NK-92 treated with Interleukin-12 subunit alpha and Interleukin-12 subunit beta, amount 100 ng/mL, for 24 hours (cell line): ENCODE measurements around the gene MYO9B.

Experiments
- DNase-seq: peaks from one replicate; lab custom pipeline; 2025; lab: John Stamatoyannopoulos, UW

The MYO9B gene

GRCh38 chr19:17214508-17215126 lies 139.0 kb downstream of the MYO9B start:
- DNase-seq = no peak

- DNase-seq = peak; percentile 77
Measured at GRCh38 chr19:17215127-17215971, 139.8 kb downstream of the MYO9B start, which contains the start of gene USE1. Gene USE1, plus strand, starts transcription at chr19:17215357. Its CDS starts 49 bp downstream, at chr19:17215406.

- DNase-seq = no peak
Measured at GRCh38 chr19:17216058-17216670, 140.6 kb downstream of the MYO9B start.

- DNase-seq = no peak
Measured at GRCh38 chr19:17219286-17219685, 143.7 kb downstream of the MYO9B start.

- no peak for DNase-seq
Measured at GRCh38 chr19:17220207-17220758, 144.7 kb downstream of the MYO9B start.

GRCh38 chr19:17225053-17225452 lies 149.5 kb downstream of the MYO9B start:
- no peak for DNase-seq

GRCh38 chr19:17226002-17226933 lies 150.7 kb downstream of the MYO9B start, which contains the start of gene OCEL1:
Gene OCEL1, plus strand, starts transcription at chr19:17226226. Its CDS starts 22 bp downstream, at chr19:17226248.
- peak; percentile 98 for DNase-seq

GRCh38 chr19:17227798-17228367 lies 152.3 kb downstream of the MYO9B start:
- no peak for DNase-seq

GRCh38 chr19:17229890-17230289 lies 154.3 kb downstream of the MYO9B start:
- no peak for DNase-seq

- DNase-seq = no peak
Measured at GRCh38 chr19:17232258-17232657, 156.7 kb downstream of the MYO9B start.

GRCh38 chr19:17234911-17235299 lies 159.3 kb downstream of the MYO9B start:
- DNase-seq = no peak

GRCh38 chr19:17235300-17235970 lies 159.9 kb downstream of the MYO9B start:
- no peak for DNase-seq

GRCh38 chr19:17235971-17236777 lies 160.6 kb downstream of the MYO9B start:
- DNase-seq = no peak

GRCh38 chr19:17236811-17237543 lies 161.4 kb downstream of the MYO9B start:
- DNase-seq = no peak

- DNase-seq = no peak
Measured at GRCh38 chr19:17237747-17238706, 162.4 kb downstream of the MYO9B start.

GRCh38 chr19:17240062-17240752 lies 164.6 kb downstream of the MYO9B start:
- DNase-seq = no peak

- DNase-seq = no peak
Measured at GRCh38 chr19:17240826-17241399, 165.3 kb downstream of the MYO9B start.
